ENCODE data around the gene AGFG2.

AGFG2 gene

GRCh38 chr7:100573691-100574361 lies 34.8 kb downstream of the AGFG2 start, which contains the start of gene SAP25:
SAP25 (minus strand) TSS chr7:100573900; CDS start chr7:100573742, 158 bp downstream.
- DNase-seq: no peak

GRCh38 chr7:100574362-100575205 lies 35.6 kb downstream of the AGFG2 start:
- no peak for DNase-seq

GRCh38 chr7:100575206-100575631 lies 36.2 kb downstream of the AGFG2 start:
- no peak for DNase-seq

GRCh38 chr7:100575746-100576383 lies 36.9 kb downstream of the AGFG2 start:
- DNase-seq: no peak

- DNase-seq: no peak
These were observed 37.5 kb downstream of the AGFG2 start for GRCh38 chr7:100576384-100576993.

GRCh38 chr7:100577103-100577502 lies 38.1 kb downstream of the AGFG2 start:
- no peak for DNase-seq

GRCh38 chr7:100577507-100577906 lies 38.5 kb downstream of the AGFG2 start:
- no peak for DNase-seq

- DNase-seq: no peak
These were observed 39.5 kb downstream of the AGFG2 start for GRCh38 chr7:100578246-100579183.

GRCh38 chr7:100580466-100581283 lies 41.7 kb downstream of the AGFG2 start:
- DNase-seq: no peak

GRCh38 chr7:100582041-100582579 lies 43.1 kb downstream of the AGFG2 start:
- no peak for DNase-seq

GRCh38 chr7:100582650-100583049 lies 43.6 kb downstream of the AGFG2 start:
- no peak for DNase-seq

GRCh38 chr7:100583132-100584053 lies 44.4 kb downstream of the AGFG2 start:
- peak; percentile 70 for DNase-seq

GRCh38 chr7:100584054-100584682 lies 45.2 kb downstream of the AGFG2 start:
- no peak for DNase-seq

GRCh38 chr7:100584683-100585510 lies 45.9 kb downstream of the AGFG2 start:
- no peak for DNase-seq

- DNase-seq: peak; percentile 69
These were observed 46.7 kb downstream of the AGFG2 start, which contains the start of gene LRCH4 for GRCh38 chr7:100585511-100586265. LRCH4 (minus strand) TSS chr7:100586129; CDS start chr7:100586100, 29 bp downstream.

- peak; percentile 100 for DNase-seq
These were observed 47.4 kb downstream of the AGFG2 start, which contains the start of gene FBXO24 for GRCh38 chr7:100586266-100587025. FBXO24 (plus strand) TSS chr7:100586328; CDS start chr7:100586626, 298 bp downstream.

All from CD4-positive, alpha-beta T cell treated with Interleukin-10 for 1 hour (primary cell).